ENCODE measurements around the gene SIRPB2. TPM values are rescaled to one million over a fixed set of nuclear protein-coding genes. Genes with fewer than 3 reads are reported as not detected.
A peak's percentile ranks its signal among the peaks of the same experiment; 100 is the strongest.

SIRPB2 gene
- total and polyA plus RNA-seq, 10 of the 15 experiments (the other 5 are each of a cell fraction or from before 2014, with no cell fraction given) = not detected

GRCh38 chr20:1441133-1441532, 50.1 kb downstream of the SIRPB2 start (continued):
- TF ChIP-seq ZNF687 (IDR thresholded peaks at IDR 0.05) (no peak), USF1 (IDR thresholded peaks at IDR 0.05; ENCODE audit: borderline replicate concordance, extremely low read length, insufficient read depth, low read depth, low read length) (no peak), SRF (IDR thresholded peaks at IDR 0.05; ENCODE audit: low read depth in 2 of 2, low read length in 2 of 2) (no peak)

GRCh38 chr20:1440024-1440423, 51.2 kb downstream of the SIRPB2 start:
- in situ Hi-C loops (cut with MboI) = no loop called here
- Histone ChIP-seq H3K9ac (ENCODE audit: control insufficient read depth, insufficient read depth, low read length) (no peak overlapping the region), H3K36me3 (ENCODE audit: control insufficient read depth in 2 of 2, insufficient read depth in 2 of 2, low read length in 1 of 2) (peaks cover 16 to 24% of the 10 kb centered on the region in 2 experiments), H3K4me1 (ENCODE audit: control insufficient read depth, insufficient read depth, low read length) (peaks cover 4% of the 10 kb centered on the region), H2AFZ (ENCODE audit: control insufficient read depth, low read depth, low read length) (no peak overlapping the region), H4K20me1 (ENCODE audit: control insufficient read depth, insufficient read depth) (peaks cover 3% of the 10 kb centered on the region; the same call in 1 of the 2 replicates), H3K27ac (ENCODE audit: control insufficient read depth, insufficient read depth) (no peak overlapping the region), H3K4me2 (ENCODE audit: control insufficient read depth, insufficient read depth) (no peak overlapping the region), H3K27me3 (replicated peaks in 1 of 2; ENCODE audit: control insufficient read depth in 2 of 2, insufficient read depth in 2 of 2, low read length in 1 of 2) (no peaks in the 10 kb centered on the region), H3K4me3 (no peak overlapping the region), H3K79me2 (ENCODE audit: control insufficient read depth, insufficient read depth, low read length) (no peaks in the 10 kb centered on the region), H3K9me3 (replicated peaks; ENCODE audit: control insufficient read depth, insufficient read depth, low read length) (no peaks in the 10 kb centered on the region)
- whole genome bisulfite sequencing (ENCODE audit: insufficient coverage, insufficient replicate concordance, low lambda C conversion rate, missing lambda C conversion rate) = 72% methylated on average over 6 of the region's 6 CpGs
- ChIA-PET CTCF (interaction anchor here (1.0 to 7.2 kb wide), 7 partner anchors 10 to 127 kb away, joined by 3 to 65 read pairs (median 6); partner anchors contain the start of gene NSFL1C), RAD21 (ENCODE audit: unreplicated experiment) (interaction anchor here (1.7 to 2.9 kb wide), 3 partner anchors 29 to 128 kb away, joined by 7 to 10 read pairs (median 8); no protein-coding TSS in a partner anchor), POLR2A (no interaction called here), SMC1A (ENCODE audit: uncharacterized antibody, unreplicated experiment) (interaction anchor here (1.1 to 2.3 kb wide), 3 partner anchors 63 to 125 kb away, joined by 3 to 15 read pairs (median 4); partner anchors contain the start of gene SDCBP2)
- TF ChIP-seq NKRF (conservative IDR thresholded peaks at IDR 0.05) (no peak), ZSCAN29 (IDR thresholded peaks at IDR 0.05) (no peak), CTCF (IDR thresholded peaks at IDR 0.05 in 2 of 3, conservative IDR thresholded peaks at IDR 0.05 in 1 of 3; ENCODE audit: control insufficient read depth in 2 of 3, extremely low read depth in 1 of 3, insufficient read depth in 1 of 3, low read depth in 3 of 3, low read length in 3 of 3) (peak; percentile 36 to 52 (median 41); a peak in 5 of 6 replicates), RAD21 (IDR thresholded peaks at IDR 0.05; ENCODE audit: insufficient read depth, low read depth, low read length) (peak; percentile 37; the same call in 1 of the 2 replicates)
- ATAC-seq (peak; percentile 60), FAIRE-seq (no peak), DNase-seq (ENCODE audit: low read depth, low spot score) (no peak)
- intact Hi-C loops (cut with micrococcal nuclease; ENCODE audit: unreplicated experiment) = no loop called here
- BruUV-seq (replicated peaks) = no TSS peak

Data from GM12878 (cell line).